Activated CD4-positive, alpha-beta T cell treated with anti-CD3 and anti-CD28 coated beads, Interleukin-2, amount 50 U/mL, for 1 hour (primary cell): ENCODE data around the gene TSTD2.

Experiments used
- DNase-seq: peaks from one replicate; pipeline ENCODE4 v3.0.0-alpha.2; 2020

Gene TSTD2

GRCh38 chr9:97560154-97560553 is 73.0 kb downstream of the TSTD2 start:
- no peak for DNase-seq

DNA sequence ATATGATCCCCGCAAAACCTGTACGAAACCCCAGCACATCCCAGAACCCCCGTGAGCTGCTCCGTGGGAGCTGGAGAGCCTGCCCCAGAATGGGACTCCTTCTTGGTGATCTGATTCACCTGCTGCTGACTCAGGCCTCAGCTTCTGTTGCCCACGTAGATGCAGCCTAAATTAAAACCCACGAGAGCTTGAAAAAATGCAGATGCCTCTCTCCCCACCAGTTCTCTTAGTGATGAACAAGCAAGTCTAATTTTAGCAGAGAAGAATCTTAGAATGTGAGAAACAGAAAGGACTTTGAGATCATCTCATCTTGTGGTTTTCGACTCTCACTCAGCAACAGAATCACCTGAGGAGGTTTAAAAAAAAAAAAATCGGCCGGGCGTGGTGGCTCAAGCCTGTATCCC is 74.1 kb downstream of the TSTD2 start:
- no peak for DNase-seq

GRCh38 chr9:97558701-97559101 is 74.5 kb downstream of the TSTD2 start:
- no peak for DNase-seq

DNA sequence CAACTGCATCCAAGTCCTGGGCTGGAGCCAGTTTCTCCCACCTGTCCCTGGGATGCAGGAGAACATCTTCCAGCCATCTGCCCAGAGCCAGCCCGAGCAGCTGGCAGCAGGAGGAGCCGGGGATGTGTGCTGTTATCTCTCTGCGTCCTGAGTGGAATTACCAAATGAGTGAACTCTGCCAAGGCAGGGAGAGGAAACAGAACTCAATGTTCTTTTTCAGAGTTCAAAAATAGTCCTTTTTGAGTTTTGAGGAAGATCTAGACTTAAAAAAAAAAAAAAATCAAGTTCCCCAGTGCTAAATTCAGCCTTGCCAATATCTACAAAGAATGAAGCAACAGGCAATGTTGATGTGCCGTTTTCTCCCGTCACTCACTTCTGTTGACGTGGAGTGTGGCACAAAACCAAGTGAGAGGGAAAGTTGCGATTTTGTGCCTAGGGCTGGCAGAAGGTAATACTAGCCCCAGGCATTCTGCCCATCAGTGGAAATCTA is 75.5 kb downstream of the TSTD2 start:
- no peak for DNase-seq

GRCh38 chr9:97556721-97557605 is 76.2 kb downstream of the TSTD2 start:
- no peak for DNase-seq

DNA sequence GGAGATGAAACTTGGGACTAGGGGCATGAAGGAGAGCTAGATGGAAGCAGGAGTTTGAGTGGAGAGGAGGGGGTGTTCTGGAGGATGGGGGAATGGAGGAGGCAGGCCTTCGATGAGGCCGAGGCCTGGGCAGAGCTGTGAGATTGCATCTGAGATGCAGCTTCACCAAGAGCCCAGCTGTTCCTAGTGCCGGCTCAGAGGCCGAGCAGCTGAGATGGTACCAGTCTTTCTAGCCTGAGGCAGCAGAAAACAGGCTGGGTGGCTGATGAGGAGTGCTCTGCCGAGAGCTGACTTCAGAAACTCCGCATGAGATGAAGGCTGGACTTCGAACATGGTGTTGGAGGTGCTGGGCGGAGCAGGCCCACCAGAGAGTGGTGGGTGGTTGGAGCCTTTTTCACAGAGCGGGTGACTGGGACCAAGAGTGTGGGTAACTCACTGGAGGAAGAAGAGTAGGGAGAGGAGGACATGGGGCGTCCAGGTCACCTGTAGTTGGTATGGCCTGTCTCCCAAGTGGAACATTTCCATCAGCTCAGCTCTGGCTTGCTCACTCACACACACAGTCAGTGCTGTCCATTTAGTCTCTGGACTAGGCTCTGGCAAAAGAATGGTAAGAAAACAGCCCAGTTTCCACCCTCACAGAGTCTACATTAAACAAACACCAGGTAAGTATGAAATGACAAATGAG is 77.0 kb downstream of the TSTD2 start:
- DNase-seq: no peak

DNA sequence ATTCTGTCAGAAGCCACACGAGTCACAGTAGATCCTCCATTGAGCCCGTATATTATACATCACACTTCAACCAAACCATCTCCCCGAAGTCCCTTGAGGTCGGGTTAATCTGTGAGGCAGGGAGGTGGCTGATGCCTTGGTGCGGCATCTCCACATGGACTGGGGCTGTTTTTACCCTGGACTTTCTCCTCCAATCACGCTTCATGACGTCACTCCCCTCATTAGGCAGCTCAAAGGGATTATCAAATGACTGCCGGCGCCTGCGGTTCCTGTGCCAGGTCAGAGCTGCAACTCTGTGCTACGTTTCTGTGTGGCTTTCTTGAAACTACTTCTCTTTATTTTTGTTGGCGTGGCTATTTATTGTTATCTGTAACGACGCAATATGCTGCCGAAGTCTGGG is 78.0 kb downstream of the TSTD2 start:
- no peak for DNase-seq

GRCh38 chr9:97554566-97555075 is 78.5 kb downstream of the TSTD2 start:
- DNase-seq: no peak

- no peak for DNase-seq
Measured at GRCh38 chr9:97553841-97554240, 79.3 kb downstream of the TSTD2 start.

- no peak for DNase-seq
Measured at GRCh38 chr9:97553141-97553540, 80.0 kb downstream of the TSTD2 start.

- no peak for DNase-seq
Measured at GRCh38 chr9:97551308-97551707, 81.9 kb downstream of the TSTD2 start.

DNA sequence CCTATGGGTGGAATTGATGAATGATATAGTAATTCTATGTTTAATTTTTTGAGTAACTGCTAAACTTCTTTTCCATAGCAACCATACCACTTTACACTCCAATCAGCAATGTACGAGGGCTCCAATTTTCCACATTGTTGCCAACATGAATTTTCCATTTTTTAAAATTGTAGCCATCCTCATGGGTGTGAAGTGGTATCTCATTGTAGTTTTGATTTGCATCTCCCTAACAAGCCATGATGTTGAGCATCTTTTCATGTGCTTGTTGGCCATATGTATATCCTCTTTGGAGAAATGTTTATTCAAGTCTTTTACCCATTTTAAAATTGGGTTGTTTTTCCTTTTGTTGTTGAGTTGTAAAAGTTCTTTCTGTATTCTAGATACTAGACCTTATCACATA is 82.8 kb downstream of the TSTD2 start:
- no peak for DNase-seq
